K562 (cell line): Measurements from ENCODE around the gene SOS1. TPM values are rescaled to one million over a fixed set of nuclear protein-coding genes. Genes with fewer than 3 reads are reported as not detected.

Experiments
- CEBPB ChIP-seq: fragments of 450-650 bp; IDR thresholded peaks from 2 replicates; pipeline ENCODE4 v1.6.1; 2016; ENCODE audit warnings: missing genetic modification characterization, missing compliant biosample characterization
- CSDE1 ChIP-seq, 2 experiments: fragments of 450-650 bp; IDR thresholded peaks; 2 replicates each; pipeline ENCODE4 v1.6.1; 2016; ENCODE audit warnings: mild to moderate bottlenecking in 1 of 2
- ELF1 ChIP-seq: fragments of 200-800 bp; sonication (Bioruptor generic); IDR thresholded peaks from 2 replicates; pipeline ENCODE4 v1.6.1; 2016; ENCODE audit warnings: missing genetic modification characterization, missing compliant biosample characterization
- KLF13 ChIP-seq: fragments of 450-650 bp; IDR thresholded peaks from 2 replicates; pipeline ENCODE4 v1.6.1; 2016; ENCODE audit warnings: missing genetic modification characterization, low read depth, mild to moderate bottlenecking, missing compliant biosample characterization, moderate library complexity, borderline replicate concordance
- NFYB ChIP-seq: IDR thresholded peaks from 2 replicates; pipeline ENCODE4 v1.6.1; 2011; ENCODE audit warnings: mild to moderate bottlenecking, moderate library complexity; ENCODE audit not compliant: insufficient read length; ENCODE audit errors: extremely low read depth
- RB1 ChIP-seq: fragments of 450-650 bp; IDR thresholded peaks from 2 replicates; pipeline ENCODE4 v1.6.1; 2017; ENCODE audit warnings: low read depth, mild to moderate bottlenecking
- SAP30 ChIP-seq: fragments of 200-600 bp; sonication (generic); IDR thresholded peaks from 2 replicates; pipeline ENCODE4 v1.6.1; 2012; ENCODE audit warnings: borderline replicate concordance, low read depth, mild to moderate bottlenecking, moderate library complexity, low read length, control low read depth, inconsistent platforms; ENCODE audit not compliant: insufficient read depth, poor library complexity, severe bottlenecking
- TARDBP ChIP-seq: fragments of 450-650 bp; IDR thresholded peaks from 2 replicates; pipeline ENCODE4 v1.6.1; 2016
- ZBTB7A ChIP-seq: IDR thresholded peaks from 2 replicates; pipeline ENCODE4 v1.6.1; 2011; ENCODE audit warnings: low read depth, mild to moderate bottlenecking, low read length, moderate library complexity, borderline replicate concordance; ENCODE audit not compliant: control insufficient read depth
- ZNF699 ChIP-seq: fragments of 250-450 bp; sonication (Bioruptor Pico); IDR thresholded peaks from 2 replicates; pipeline ENCODE4 v1.8.0; 2021; ENCODE audit warnings: mild to moderate bottlenecking, moderate library complexity; ENCODE audit not compliant: insufficient replicate concordance
- polyA plus RNA-seq, 8 experiments: library from polyadenylated mRNA; depleted of rRNA in 4 of 8; stranded (reverse) in 5 of 8; unstranded in 3 of 8; fragments of >200 nt; fragmentation: Nextera tagmentation in 2 of 8; fragmentation: Illumina TruSeq in 1 of 8; extraction: Ambion mirVana in 2 of 8; extraction: Trizol in 1 of 8; gene quantifications; 2 replicates each; pipeline versions ENCODE4 v1.2.1 to v1.2.3, GENCODE V29; 2011 to 2014; ENCODE audit warnings: inconsistent platforms in 1 of 8, missing spikeins in 1 of 8
- total RNA-seq, 7 experiments: library from RNA; depleted of rRNA in 6 of 7; stranded (reverse); fragments of >200 nt in 6 of 7; fragmentation: Illumina TruSeq in 2 of 7; extraction: Trizol in 2 of 7; gene quantifications; 2 replicates each; pipeline versions ENCODE4 v1.2.1 to v1.2.3, GENCODE V29; 2011 to 2021; ENCODE audit warnings: low replicate concordance in 1 of 7
- TF ChIP-seq, protein P1 (sequence below): fragments of 200-600 bp; sonication (generic); IDR thresholded peaks from one replicate; pipeline ENCODE4 v1.6.1; 2012; ENCODE audit warnings: mild to moderate bottlenecking, low read depth, low read length, inconsistent platforms
- TF ChIP-seq, protein P2 (sequence below): fragments of 200-800 bp; sonication (Bioruptor generic); IDR thresholded peaks from 2 replicates; pipeline ENCODE4 v1.6.1; 2016; ENCODE audit warnings: missing genetic modification characterization, missing compliant biosample characterization

Gene SOS1
- total and polyA plus RNA-seq, 9 of the 15 experiments (the other 6 are each of a cell fraction or from before 2014, with no cell fraction given), result 2.5 to 27.1 (median 16.3) TPM

DNA sequence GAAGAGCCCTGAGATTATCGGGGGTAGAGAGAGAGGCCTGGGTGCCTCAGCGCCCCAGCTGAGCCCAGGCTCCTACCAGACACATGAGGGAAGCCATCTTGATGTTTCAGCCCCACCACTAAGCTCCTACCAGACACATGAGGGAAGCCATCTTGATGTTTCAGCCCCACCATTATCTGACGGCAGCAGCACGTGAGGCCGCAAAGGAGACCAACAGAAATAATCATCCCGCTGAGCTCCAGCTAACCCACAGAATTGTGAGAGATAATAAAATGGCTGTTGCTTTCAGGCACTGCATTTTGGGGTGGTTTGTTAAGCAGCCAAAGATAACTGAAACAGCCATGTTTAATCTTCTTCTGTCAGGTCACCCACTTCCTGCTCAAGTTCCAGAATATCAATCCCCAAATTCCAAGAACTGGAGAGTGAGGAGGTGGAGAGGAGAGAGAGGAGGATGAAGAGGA, 29.3 kb upstream of the SOS1 start (continued):
- TF ChIP-seq, protein P1, sequence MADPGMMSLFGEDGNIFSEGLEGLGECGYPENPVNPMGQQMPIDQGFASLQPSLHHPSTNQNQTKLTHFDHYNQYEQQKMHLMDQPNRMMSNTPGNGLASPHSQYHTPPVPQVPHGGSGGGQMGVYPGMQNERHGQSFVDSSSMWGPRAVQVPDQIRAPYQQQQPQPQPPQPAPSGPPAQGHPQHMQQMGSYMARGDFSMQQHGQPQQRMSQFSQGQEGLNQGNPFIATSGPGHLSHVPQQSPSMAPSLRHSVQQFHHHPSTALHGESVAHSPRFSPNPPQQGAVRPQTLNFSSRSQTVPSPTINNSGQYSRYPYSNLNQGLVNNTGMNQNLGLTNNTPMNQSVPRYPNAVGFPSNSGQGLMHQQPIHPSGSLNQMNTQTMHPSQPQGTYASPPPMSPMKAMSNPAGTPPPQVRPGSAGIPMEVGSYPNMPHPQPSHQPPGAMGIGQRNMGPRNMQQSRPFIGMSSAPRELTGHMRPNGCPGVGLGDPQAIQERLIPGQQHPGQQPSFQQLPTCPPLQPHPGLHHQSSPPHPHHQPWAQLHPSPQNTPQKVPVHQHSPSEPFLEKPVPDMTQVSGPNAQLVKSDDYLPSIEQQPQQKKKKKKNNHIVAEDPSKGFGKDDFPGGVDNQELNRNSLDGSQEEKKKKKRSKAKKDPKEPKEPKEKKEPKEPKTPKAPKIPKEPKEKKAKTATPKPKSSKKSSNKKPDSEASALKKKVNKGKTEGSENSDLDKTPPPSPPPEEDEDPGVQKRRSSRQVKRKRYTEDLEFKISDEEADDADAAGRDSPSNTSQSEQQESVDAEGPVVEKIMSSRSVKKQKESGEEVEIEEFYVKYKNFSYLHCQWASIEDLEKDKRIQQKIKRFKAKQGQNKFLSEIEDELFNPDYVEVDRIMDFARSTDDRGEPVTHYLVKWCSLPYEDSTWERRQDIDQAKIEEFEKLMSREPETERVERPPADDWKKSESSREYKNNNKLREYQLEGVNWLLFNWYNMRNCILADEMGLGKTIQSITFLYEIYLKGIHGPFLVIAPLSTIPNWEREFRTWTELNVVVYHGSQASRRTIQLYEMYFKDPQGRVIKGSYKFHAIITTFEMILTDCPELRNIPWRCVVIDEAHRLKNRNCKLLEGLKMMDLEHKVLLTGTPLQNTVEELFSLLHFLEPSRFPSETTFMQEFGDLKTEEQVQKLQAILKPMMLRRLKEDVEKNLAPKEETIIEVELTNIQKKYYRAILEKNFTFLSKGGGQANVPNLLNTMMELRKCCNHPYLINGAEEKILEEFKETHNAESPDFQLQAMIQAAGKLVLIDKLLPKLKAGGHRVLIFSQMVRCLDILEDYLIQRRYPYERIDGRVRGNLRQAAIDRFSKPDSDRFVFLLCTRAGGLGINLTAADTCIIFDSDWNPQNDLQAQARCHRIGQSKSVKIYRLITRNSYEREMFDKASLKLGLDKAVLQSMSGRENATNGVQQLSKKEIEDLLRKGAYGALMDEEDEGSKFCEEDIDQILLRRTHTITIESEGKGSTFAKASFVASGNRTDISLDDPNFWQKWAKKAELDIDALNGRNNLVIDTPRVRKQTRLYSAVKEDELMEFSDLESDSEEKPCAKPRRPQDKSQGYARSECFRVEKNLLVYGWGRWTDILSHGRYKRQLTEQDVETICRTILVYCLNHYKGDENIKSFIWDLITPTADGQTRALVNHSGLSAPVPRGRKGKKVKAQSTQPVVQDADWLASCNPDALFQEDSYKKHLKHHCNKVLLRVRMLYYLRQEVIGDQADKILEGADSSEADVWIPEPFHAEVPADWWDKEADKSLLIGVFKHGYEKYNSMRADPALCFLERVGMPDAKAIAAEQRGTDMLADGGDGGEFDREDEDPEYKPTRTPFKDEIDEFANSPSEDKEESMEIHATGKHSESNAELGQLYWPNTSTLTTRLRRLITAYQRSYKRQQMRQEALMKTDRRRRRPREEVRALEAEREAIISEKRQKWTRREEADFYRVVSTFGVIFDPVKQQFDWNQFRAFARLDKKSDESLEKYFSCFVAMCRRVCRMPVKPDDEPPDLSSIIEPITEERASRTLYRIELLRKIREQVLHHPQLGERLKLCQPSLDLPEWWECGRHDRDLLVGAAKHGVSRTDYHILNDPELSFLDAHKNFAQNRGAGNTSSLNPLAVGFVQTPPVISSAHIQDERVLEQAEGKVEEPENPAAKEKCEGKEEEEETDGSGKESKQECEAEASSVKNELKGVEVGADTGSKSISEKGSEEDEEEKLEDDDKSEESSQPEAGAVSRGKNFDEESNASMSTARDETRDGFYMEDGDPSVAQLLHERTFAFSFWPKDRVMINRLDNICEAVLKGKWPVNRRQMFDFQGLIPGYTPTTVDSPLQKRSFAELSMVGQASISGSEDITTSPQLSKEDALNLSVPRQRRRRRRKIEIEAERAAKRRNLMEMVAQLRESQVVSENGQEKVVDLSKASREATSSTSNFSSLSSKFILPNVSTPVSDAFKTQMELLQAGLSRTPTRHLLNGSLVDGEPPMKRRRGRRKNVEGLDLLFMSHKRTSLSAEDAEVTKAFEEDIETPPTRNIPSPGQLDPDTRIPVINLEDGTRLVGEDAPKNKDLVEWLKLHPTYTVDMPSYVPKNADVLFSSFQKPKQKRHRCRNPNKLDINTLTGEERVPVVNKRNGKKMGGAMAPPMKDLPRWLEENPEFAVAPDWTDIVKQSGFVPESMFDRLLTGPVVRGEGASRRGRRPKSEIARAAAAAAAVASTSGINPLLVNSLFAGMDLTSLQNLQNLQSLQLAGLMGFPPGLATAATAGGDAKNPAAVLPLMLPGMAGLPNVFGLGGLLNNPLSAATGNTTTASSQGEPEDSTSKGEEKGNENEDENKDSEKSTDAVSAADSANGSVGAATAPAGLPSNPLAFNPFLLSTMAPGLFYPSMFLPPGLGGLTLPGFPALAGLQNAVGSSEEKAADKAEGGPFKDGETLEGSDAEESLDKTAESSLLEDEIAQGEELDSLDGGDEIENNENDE, result no peak
- TF ChIP-seq, protein P2, sequence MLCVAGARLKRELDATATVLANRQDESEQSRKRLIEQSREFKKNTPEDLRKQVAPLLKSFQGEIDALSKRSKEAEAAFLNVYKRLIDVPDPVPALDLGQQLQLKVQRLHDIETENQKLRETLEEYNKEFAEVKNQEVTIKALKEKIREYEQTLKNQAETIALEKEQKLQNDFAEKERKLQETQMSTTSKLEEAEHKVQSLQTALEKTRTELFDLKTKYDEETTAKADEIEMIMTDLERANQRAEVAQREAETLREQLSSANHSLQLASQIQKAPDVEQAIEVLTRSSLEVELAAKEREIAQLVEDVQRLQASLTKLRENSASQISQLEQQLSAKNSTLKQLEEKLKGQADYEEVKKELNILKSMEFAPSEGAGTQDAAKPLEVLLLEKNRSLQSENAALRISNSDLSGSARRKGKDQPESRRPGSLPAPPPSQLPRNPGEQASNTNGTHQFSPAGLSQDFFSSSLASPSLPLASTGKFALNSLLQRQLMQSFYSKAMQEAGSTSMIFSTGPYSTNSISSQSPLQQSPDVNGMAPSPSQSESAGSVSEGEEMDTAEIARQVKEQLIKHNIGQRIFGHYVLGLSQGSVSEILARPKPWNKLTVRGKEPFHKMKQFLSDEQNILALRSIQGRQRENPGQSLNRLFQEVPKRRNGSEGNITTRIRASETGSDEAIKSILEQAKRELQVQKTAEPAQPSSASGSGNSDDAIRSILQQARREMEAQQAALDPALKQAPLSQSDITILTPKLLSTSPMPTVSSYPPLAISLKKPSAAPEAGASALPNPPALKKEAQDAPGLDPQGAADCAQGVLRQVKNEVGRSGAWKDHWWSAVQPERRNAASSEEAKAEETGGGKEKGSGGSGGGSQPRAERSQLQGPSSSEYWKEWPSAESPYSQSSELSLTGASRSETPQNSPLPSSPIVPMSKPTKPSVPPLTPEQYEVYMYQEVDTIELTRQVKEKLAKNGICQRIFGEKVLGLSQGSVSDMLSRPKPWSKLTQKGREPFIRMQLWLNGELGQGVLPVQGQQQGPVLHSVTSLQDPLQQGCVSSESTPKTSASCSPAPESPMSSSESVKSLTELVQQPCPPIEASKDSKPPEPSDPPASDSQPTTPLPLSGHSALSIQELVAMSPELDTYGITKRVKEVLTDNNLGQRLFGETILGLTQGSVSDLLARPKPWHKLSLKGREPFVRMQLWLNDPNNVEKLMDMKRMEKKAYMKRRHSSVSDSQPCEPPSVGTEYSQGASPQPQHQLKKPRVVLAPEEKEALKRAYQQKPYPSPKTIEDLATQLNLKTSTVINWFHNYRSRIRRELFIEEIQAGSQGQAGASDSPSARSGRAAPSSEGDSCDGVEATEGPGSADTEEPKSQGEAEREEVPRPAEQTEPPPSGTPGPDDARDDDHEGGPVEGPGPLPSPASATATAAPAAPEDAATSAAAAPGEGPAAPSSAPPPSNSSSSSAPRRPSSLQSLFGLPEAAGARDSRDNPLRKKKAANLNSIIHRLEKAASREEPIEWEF, result peak; percentile 95
- TF ChIP-seq NFYB, result no peak
- no peak for TF ChIP-seq CEBPB (tag)
- TF ChIP-seq ZNF699, result no peak
- TF ChIP-seq RB1, result no peak
- no peak for TF ChIP-seq CSDE1 (IDR thresholded peaks at IDR 0.05)
- TF ChIP-seq ELF1 (tag), result no peak
- TF ChIP-seq TARDBP, result no peak
- TF ChIP-seq KLF13 (tag), result peak; percentile 54
- TF ChIP-seq SAP30, result no peak
- no peak for TF ChIP-seq ZBTB7A
